ENCODE data around the gene PSMD4.
A peak's percentile ranks its signal among the peaks of the same experiment; 100 is the strongest.
"Not testable (repeated sequence)": the region's sequence is repeated elsewhere in the genome, so short reads cannot be mapped to it uniquely, and the experiment has no call there.

The PSMD4 gene

DNA sequence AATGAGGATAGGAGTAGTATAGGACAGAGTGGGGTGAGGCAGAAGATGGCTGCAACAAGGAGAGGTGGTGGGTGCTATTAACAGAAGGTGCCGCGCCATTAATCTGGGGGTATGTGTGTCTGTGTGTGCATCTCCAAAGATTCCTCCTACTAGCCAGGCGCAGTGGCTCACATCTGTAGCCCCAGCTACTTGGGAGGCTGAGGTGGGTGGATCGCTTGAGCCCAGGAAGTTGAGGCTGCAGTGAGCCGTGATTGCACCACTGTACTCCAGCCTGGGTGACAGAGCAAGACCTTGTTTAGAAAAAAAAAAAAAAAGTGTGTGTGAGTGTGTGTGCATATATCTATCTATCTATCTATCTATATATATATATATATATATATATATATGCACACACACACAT lies 20.8 kb downstream of the PSMD4 start:
- not testable (repeated sequence) for DNase-seq

DNA sequence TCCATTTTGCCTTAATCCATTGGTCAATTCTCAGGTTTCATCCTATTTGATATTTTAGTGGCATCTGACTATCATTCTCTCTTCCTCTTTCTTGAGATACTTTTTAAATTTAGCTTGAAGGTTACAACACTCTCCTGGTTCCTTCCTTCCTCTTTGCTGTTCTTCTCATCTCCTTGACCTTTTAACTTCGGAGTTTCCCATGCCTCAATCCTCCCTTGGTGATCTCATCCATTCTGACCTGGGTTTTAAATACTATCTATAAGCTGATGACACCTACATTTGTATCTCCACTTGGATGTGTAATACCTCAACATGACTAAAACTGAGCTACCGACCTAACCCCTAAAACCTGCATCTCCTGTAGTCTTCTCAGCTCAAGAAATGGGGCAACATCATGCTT lies 22.7 kb downstream of the PSMD4 start:
- DNase-seq, result no peak

DNA sequence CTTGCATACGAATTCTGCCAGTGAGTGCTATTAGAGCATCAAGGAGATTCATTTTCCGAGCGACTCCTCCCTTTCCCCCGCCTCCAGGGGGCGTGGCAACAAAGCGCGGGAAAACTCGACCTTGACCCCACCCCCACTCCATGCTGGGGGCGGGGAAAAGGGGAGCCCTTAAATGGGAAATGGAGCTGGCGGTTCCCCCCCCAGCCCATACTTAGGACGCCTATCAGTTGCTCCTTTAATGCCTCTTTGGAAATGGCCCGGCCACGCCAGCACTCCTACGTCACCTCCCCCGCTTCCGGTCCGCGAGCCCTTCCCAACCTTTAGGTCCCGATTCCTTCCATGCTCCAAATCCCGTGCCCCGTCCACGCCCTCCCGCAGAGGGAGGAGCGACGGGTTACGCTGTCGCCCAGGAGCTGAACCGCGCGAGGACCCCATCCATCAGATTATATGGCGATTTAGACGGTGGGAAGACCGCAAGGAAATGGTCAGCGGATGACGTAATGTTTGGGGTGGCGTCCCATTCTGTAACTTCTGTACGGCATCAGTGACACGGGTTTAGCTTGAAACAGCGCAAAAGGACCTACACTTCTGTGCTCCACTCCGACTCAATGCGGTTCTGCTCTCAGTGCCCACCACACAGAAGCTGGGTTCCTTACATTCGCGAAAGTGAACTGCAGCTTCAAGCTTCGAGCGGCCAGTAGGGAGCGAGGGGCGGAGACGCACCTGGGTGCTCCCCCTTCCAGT lies 26.9 kb downstream of the PSMD4 start:
- peak; percentile 96 for DNase-seq

DNA sequence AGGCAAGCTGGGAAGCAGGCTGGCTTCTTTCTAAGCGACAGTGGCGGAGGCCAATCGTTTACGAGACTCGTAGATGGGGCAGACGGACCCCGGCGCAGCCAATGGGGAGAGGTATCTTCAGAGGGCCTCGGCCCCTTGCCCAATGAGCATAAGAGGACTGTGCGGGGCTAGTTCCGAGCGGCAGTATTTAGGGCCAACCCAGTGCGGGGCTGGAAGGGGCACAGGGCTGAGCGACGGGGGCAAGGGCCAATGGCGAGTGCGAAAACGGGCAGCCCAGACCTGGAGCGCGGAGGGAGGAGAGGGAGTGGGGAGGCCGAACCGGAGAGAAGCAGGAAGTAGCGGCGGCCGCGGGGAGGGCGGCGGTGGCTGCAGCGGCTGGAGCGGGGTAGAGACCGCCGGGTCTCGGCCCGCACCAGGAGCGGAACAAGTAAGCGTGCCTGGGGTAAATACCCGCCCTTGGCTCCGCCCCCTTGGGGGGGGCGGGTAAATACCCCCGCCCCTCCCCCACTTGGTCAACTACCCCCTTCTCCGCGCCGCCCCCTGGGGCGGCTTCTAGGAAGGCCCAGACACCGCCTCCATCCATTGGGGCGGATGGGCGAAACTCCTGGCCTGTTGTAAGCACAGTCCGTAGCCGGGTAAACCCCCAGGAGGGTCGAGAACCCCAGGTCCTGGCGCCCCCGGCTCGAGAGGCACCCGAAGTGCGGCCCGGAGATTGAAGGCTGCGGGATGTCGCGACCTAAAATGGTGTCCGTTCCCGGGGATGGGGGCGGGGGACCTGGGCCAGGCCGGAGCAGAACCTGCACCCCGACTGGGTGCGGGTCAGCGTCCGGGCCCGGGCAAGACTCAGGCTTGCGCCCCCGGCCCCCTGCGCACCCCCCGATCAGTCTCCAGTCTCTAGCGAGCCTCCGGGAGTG lies 27.7 kb downstream of the PSMD4 start, which contains the start of gene ZNF687:
ZNF687 (plus strand) TSS at position 331 of the 914 bp plus-strand sequence. CDS start 3,993 bp downstream, outside the sequence.
- DNase-seq, result peak; percentile 98

DNA sequence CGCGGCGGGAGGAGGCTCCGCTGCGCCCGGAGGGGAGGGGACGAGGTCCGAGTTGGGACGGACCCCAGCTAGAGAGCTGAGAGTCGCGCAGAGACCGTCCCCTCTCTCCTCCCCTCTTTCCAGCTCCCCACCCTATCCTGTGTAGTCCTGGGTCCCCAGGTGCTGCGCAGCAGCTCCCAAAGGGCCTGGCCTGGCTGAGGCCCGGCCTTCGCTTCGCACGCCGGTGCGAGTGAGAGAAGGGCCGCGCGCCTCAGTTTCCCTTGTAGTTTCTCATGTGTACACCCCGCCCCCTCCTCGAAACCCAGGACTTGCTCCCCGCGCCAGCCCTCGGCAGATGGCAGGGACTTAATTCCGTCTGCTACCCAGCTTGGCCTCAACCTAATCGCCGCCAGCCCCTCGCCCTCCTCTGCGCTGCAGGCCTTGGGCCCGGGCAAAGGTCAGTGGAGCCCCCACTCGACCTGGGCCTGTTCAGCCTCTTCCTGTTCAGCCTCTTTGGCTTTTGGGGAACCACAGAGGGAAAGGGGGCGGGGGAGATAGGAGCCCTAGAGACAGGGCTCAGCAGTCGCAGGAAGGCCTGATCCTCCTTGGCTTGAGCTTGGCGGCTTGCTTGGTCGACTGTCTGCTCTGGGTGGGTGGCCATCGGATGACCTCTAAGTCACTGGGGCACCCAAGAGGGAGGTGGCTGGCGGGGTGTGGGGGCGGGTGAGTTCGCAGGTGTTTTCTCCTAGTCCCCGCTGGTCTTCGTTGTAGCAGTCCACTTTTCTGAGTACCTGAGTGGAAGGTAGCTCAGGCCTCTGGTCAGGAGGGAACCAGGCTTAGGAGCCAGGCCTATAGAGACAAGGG lies 28.6 kb downstream of the PSMD4 start:
- DNase-seq, result peak; percentile 46

DNA sequence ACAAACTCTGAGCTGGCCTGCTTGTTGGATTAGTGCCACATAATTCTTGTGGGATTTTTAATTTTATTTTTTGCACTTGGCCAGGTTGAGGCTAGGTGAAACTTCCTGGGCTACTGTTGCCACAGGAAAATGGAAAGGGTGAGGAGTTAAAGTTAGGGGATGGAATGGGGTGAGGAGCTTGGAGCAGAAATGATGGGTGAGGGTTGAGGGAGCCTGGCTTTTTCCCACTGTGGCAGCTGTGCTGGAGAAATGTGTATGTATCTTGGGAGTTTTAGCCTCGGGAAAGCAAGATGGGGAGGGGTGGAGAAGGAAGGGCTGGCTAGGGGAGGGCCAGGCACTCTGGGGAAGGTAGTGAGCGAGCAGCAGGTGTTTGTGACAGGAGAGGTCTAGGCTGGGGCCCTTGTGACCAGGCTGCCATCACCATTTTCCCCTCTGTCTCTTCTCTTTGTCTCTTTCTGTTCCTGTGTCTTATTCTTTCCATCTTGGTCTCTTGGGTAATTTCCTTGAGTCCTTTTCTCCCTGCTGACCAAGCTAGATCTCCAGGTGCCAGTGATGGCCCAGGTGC lies 29.6 kb downstream of the PSMD4 start:
- peak; percentile 4 for DNase-seq

DNA sequence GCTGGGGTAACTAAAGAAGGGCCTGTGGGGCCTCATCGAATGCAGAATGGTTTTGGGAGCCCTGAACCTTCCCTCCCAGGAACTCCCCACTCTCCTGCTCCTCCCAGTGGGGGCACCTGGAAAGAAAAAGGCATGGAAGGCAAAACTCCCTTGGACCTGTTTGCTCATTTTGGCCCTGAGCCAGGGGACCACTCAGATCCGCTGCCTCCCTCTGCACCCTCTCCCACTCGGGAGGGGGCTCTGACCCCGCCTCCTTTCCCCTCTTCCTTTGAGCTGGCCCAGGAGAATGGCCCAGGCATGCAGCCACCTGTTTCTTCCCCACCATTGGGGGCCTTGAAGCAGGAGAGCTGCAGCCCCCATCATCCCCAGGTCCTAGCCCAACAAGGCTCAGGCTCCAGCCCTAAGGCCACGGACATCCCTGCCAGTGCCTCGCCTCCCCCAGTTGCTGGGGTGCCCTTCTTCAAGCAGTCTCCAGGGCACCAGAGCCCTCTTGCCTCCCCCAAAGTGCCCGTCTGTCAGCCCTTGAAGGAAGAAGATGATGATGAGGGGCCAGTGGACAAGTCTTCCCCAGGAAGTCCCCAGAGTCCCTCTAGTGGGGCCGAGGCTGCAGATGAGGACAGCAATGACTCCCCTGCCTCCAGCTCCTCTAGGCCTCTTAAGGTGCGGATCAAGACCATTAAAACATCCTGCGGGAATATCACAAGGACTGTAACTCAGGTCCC lies 32.2 kb downstream of the PSMD4 start:
- DNase-seq, result no peak

DNA sequence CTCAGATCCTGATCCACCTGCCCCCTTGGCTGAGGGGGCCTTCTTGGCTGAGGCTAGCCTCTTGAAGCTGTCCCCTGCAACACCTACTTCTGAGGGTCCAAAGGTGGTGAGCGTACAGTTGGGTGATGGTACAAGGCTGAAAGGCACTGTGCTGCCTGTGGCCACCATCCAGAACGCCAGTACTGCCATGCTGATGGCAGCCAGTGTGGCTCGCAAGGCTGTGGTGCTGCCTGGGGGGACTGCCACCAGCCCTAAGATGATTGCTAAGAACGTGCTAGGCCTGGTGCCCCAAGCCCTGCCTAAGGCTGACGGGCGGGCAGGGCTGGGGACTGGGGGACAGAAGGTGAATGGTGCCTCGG lies 32.8 kb downstream of the PSMD4 start:
- no peak for DNase-seq

DNA sequence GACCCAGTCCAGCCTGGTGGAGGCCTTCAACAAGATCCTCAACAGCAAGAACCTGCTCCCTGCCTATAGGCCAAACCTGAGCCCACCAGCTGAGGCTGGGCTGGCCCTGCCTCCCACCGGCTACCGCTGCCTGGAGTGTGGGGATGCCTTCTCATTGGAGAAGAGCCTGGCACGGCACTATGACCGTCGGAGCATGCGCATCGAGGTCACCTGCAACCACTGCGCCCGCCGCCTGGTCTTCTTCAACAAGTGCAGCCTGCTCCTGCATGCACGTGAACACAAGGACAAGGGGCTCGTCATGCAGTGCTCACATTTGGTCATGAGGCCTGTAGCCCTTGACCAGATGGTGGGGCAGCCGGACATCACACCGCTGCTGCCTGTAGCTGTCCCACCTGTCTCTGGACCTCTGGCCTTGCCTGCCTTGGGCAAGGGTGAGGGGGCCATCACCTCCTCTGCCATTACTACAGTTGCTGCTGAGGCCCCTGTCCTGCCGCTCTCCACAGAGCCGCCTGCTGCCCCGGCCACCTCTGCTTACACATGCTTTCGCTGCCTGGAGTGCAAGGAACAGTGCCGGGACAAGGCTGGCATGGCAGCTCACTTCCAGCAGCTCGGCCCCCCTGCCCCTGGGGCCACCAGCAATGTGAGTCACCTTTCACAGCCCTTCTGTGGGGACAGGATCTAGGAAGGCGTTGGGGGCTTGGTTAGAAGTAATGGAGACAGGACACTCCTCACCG lies 33.4 kb downstream of the PSMD4 start:
- DNase-seq, result no peak

DNA sequence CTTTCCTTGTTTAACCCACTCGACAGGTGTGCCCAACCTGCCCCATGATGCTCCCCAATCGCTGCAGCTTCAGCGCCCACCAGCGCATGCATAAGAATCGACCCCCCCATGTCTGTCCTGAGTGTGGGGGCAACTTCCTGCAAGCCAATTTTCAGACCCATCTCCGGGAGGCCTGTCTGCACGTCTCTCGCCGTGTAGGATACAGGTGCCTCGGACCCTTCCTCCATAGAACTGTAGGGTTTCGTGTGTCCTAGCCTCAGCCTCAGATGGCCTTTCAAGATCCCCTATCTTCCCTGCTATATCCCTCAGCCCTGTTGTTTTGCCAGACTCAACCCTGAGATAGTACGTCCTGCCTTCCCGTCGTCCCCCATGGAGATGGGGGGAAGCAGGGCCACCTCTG lies 34.0 kb downstream of the PSMD4 start:
- DNase-seq, result no peak

DNA sequence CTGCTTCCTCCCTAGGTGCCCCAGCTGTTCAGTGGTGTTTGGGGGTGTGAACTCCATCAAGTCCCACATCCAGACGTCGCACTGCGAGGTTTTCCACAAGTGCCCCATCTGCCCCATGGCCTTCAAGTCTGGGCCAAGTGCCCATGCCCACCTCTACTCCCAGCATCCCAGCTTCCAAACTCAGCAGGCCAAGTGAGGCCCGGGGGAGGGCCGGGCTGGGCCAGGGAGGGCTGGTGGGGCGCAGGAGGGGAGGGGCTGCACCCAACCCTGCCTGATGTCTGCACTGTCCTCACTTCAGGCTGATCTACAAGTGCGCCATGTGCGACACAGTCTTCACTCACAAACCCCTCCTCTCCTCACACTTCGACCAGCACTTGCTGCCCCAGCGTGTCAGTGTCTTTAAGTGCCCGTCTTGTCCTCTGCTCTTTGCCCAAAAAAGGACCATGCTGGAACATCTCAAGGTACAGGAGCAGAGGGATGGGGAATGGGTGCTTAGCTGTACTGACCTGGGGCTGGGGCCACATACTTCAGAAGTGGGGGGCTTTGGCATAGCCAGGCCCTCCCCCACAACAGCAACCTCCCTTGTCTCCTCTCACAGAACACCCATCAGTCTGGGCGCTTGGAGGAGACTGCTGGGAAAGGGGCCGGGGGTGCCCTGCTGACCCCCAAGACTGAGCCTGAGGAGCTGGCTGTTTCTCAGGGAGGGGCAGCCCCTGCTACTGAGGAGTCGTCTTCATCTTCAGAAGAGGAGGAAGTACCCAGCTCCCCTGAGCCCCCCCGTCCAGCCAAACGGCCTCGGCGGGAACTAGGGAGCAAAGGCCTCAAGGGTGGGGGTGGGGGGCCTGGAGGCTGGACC lies 34.8 kb downstream of the PSMD4 start:
- DNase-seq, result no peak

DNA sequence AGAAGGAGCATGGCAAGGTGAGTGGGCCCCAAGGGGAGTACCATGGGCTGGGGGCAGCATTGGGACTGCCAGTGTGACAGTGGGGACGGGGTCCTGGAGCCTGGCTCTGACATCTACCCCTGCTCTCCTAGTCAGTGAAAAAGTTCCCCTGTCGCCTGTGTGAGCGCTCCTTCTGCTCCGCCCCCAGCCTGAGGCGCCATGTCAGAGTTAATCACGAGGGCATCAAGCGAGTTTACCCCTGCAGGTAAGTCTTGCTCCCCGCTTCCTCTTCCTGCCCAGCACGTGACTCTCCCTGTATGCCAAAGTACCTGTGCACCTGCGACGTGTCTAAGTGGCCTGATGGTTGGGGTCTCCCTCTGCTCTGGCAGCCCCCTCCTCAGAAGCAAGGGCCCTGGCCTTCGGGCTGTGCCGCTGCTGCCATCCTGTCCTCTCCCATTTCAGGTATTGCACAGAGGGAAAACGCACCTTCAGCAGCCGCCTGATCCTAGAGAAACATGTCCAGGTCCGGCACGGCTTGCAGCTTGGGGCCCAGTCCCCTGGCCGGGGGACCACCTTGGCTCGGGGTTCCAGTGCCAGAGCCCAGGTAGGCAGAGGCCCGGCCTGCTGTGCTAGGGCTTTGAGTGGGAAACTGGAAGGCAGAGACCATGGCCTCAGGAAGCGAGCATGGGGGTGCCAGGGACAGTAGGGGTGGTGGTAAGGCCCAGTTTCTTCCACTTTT lies 35.6 kb downstream of the PSMD4 start:
- no peak for DNase-seq

DNA sequence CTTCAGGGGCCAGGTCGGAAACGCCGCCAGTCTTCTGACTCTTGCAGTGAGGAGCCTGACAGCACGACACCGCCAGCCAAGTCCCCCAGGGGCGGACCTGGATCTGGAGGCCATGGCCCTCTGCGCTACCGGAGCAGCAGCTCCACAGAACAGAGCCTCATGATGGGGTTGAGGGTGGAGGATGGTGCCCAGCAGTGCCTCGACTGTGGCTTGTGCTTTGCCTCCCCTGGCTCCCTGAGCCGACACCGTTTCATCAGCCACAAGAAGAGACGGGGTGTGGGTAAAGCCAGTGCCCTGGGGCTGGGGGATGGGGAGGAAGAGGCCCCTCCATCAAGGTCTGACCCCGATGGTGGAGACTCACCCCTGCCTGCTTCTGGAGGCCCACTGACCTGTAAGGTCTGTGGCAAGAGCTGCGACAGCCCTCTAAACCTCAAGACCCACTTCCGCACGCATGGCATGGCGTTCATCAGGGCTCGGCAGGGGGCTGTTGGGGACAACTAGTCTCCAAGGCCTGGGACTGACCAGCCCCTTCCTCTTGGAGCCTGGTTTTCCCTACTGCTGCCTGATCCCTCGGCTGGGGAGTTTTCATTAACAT lies 36.3 kb downstream of the PSMD4 start:
- DNase-seq, result no peak

DNA sequence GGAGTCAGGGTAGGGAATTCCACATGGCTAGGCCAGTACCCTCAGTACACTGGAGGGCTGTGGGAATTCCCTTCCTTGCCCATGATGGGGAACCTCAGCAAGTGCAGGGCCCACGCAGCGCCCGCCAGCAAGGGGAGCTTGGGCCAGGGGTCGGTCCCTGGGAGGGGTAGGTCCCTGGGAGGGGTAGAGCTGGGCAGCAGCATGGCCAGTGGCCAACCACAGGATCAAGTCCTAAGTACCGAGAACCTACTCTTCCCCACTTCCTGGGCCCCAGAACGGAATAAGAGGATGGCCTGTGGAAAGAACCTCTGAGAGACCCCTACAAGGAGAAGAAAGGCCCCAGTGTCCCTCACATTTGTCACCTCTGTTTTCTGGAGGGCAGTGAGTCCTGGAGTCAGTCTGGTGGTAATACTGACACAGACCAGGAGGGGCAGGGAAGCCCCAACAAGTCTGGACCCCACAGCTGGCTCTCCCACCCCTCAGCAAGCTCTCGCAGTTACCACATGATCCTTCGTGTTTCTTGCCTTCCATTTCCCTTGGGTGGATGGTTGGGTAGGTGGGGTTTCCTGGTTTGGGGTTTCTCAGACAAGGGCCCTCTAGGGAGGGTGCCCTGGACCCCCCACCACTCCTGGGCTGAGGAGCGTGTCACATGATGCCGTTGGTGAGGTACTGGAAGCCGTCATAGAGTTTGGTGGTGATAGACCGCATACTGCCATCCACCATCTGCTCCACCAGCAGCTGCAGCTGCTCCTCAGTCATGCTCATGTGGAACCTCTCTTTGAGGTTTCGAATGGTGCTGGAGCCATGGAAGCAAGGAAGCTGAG lies 37.9 kb downstream of the PSMD4 start:
- DNase-seq, result no peak

DNA sequence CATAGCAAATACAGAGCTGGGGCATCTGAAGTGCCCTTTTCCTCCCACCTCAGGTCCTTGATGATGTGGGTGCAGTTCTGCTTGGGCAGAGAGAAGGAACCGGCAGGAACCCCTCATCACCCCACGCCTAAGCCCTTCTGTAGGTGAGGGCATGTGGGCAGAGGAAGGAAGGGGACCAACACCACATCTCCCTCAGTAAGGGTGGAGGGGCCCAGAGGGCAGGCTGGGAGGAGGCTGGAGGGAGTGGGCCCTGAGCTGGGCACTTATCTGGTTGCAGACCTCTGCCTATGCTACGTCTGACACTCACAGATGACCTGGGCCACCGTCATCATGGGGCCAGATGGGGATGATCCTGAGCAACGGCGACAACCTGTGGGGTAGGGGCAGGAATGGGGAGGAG lies 38.6 kb downstream of the PSMD4 start:
- DNase-seq, result no peak

DNA sequence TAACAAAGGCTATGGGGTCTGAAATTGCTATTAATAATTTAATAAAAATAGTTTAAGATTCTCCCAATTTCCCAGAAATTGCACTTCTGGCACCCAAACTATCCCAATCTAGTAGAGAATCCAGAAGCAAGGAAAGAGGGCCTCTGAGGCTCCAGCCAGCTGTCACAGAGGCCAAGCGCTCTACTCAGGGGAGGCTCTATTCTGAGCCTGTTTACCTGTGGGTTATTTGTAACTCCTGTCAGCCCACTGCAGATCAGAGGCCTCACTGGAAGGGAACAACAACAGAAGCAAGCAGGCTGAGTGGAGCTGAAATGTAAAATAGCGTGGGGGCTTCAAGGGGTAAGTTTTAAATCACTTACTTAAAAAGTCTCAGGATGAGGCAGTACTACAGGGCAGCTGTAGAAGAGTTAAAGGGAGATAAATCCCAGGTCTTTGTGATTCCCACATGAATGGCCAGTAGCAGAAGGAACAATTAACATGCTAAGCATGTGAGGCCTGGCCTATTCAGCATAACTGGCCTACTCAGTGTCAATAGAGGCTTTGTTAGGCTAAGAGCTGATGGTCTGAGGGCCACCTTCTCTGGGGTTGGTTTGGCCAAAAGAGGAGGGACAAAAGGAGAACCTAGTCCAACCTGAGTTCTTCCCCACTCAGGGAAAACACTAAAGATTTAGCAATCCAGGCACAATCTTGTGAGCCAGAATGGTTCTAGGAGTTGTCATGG lies 40.4 kb downstream of the PSMD4 start:
- no peak for DNase-seq

DNA sequence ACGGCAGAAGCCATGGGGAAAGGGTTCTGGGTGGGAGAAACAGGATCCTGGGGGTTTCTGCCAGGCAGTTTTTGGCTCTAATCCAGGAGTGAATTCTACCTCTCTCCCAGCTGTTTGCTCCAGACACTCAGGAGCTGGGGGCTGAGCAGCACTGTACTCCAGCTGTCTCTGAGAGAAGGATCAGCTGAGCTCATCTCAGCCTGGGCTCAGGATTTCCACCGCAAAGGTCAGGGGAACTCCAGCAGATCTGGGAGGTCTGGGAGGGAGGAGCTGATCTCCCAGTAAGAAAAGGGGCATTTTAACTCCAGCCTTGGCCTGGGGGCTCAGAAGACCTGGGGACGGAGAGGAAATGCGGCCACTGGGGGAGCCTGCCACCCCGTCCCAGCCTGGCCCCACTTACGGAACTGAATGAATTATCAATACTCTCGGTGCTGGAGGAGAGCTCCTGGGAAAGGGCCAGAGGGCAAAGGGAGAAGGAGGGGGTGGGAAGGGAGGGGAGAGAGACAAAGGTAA lies 55.3 kb downstream of the PSMD4 start:
- no peak for DNase-seq
